ENCODE measurements around the gene MAN1C1.

DNA sequence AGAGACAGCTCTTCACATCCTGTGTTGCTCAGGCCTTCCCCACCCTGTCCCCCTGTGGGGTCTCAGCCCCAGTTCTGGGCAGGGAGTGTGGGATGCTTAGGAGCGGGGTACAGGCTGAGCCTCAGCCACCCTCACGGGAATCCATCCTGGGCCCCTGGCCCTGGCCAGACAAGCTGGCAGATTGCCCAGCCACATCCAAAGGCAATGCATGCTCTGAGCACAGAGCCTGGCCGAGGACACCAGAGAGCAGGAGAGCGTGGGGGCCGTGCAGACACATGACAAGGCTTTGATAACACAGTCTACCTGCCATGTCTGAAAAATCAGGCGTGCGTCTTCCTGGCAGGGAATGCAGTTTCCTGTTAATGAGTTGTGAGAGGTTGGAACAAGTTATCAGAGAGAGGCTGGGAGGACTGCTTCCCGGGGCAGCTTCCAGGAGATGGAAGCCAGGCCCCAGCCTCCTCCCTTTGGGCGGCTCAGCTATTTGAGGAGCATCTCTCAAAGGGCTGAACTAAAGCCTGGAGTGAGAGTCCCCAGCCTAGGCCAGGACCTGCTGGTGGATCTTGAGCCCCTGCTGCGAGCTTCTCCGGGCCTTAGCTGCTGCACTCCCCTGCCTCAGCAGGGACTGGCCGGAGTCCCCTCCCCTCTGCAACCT, 111.2 kb downstream of the MAN1C1 start:
- no peak for TF ChIP-seq ZNF512 (CRISPR knock-in tag; IDR thresholded peaks at IDR 0.05; ENCODE audit: borderline replicate concordance)
- no peak for TF ChIP-seq CTCF (IDR thresholded peaks at IDR 0.05)
- no peak for TF ChIP-seq RORB (CRISPR knock-in tag; IDR thresholded peaks at IDR 0.05)
- TF ChIP-seq NFE2L1 (CRISPR knock-in tag; IDR thresholded peaks at IDR 0.05), result no peak
- TF ChIP-seq, protein P1, sequence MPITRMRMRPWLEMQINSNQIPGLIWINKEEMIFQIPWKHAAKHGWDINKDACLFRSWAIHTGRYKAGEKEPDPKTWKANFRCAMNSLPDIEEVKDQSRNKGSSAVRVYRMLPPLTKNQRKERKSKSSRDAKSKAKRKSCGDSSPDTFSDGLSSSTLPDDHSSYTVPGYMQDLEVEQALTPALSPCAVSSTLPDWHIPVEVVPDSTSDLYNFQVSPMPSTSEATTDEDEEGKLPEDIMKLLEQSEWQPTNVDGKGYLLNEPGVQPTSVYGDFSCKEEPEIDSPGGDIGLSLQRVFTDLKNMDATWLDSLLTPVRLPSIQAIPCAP (CRISPR knock-in tag; IDR thresholded peaks at IDR 0.05), result no peak

Data from WTC11 (cell line).